AG09309 (cell line): Measurements from ENCODE around the gene OLA1.

ENCODE experiments used
- DNase-seq: peaks from one replicate; pipeline ENCODE4 v3.0.0-alpha.2; 2010; ENCODE audit warnings: low read depth
- H3K4me3 ChIP-seq: 2 replicates; pipeline ENCODE4 v1.5.1; 2011; ENCODE audit warnings: mild to moderate bottlenecking, low read depth, low read length, moderate library complexity; ENCODE audit not compliant: control insufficient read depth
- TF ChIP-seq, protein P1 (sequence below): IDR thresholded peaks from 2 replicates; pipeline ENCODE4 v1.5.1; 2011; ENCODE audit warnings: mild to moderate bottlenecking, low read depth, low read length, inconsistent platforms; ENCODE audit not compliant: insufficient read depth, control insufficient read depth; ENCODE audit errors: missing control alignments

The OLA1 gene

DNA sequence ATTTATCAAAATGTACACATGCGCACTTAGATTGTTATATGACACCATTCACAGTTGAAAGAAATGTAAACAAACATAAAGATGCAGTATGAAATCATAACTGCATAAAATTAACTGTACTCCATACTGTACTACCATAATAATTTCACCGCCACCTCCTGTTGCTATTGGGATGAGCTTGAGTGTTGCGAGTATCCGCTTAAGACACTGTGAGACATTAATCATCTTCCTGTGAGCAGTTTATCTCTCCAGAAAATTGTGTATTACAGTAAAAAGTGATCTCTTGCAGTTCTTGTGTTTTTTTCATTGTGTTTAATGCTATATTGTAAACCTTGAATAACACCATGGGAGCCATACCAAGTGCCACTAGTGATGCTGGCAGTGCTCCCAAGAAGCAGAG is 46.1 kb downstream of the OLA1 start:
- DNase-seq: no peak
- no peak overlapping the region for H3K4me3 ChIP-seq
- TF ChIP-seq, protein P1, sequence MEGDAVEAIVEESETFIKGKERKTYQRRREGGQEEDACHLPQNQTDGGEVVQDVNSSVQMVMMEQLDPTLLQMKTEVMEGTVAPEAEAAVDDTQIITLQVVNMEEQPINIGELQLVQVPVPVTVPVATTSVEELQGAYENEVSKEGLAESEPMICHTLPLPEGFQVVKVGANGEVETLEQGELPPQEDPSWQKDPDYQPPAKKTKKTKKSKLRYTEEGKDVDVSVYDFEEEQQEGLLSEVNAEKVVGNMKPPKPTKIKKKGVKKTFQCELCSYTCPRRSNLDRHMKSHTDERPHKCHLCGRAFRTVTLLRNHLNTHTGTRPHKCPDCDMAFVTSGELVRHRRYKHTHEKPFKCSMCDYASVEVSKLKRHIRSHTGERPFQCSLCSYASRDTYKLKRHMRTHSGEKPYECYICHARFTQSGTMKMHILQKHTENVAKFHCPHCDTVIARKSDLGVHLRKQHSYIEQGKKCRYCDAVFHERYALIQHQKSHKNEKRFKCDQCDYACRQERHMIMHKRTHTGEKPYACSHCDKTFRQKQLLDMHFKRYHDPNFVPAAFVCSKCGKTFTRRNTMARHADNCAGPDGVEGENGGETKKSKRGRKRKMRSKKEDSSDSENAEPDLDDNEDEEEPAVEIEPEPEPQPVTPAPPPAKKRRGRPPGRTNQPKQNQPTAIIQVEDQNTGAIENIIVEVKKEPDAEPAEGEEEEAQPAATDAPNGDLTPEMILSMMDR: no peak

DNA sequence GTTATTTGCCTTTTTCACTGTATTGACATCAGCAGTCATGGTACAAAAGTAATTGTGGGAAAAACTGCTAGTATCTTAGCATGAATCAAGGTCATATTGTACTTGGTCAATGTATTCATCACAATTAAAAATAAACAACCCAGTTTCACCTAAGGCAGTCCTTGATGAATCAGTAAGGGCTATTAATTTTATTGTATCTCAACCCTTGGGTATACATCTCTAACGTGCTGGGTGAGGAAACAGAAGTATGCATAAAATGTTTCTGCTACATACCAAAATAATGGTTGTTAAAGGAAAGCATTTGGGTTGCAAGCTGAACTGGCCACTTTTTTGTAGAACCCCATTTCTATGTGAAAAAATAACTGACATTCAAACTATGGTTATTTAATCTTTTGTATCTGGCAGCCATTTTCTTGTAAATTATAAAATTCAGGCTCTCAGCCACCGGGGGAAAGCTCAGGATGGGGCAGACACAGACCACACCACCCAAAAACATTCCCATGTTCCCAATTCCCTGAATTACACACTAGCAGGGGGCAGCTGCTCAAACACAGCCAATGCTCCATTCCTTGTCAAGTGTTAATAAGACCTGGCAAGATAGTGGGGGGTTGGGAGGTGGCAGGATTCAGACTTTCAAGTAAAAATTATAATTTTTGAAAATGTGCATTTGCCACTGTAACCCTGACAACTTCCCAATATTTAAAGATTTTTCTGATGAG is 49.3 kb downstream of the OLA1 start:
- H3K4me3 ChIP-seq: no peak overlapping the region
- TF ChIP-seq, protein P1: no peak
- DNase-seq: no peak

DNA sequence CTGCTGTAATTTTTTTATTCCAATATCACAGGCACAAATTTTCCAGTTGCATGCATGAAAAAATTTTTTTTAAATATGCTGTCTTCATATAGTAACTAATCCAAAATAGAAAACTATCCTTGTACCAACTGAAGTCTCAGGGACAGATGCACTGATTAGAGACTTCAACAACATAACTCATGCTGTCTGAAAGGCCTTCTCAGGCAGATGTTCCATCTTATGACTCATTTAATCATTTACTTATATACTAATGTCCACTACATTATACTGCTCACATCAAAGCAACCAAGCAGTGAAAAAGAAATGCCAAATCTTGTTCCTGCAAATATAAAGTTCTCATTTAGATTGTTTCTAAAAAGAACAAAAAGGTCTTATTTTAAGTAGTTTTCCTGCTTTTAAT is 53.1 kb downstream of the OLA1 start:
- TF ChIP-seq, protein P1: no peak
- no peak for DNase-seq
- H3K4me3 ChIP-seq: no peak overlapping the region

DNA sequence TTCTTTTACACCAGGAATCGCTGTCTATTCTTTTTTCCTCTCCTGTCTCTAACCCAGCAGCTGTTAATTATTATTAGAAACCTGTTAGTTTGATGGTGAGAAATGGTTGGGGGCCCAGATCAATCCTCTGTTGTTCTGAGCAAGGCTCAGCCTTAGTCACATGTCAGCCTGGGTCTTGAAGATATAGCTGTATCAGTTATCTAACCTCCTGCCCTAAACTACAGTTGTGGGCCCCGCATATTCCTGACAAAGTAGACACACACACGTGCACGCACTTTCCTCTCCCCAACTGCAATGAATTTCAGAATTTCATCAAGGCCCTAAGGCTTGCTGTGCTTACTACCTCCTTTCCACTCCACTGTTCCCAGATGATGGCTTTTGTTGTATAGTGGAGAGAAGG is 54.6 kb downstream of the OLA1 start:
- no peak for DNase-seq
- H3K4me3 ChIP-seq: no peak overlapping the region
- TF ChIP-seq, protein P1: no peak

DNA sequence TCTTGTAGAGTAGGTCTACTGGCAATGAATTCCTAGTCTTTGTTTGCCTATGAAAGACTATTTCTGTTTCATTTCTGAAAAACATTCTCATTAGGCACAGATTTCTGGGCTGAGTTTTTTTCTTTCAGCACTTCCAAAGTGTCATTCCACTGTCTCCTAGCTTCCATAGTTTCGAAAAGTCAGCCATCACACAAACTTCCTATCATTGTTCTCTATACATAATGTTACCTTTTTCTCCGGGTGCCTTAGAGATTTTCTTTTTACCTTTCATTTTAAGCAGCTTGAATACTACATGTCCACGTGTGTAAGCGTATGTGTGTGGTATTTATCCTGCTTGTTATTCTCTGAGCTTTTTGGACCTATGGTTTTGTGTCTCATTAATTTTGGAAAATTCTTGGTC is 55.7 kb downstream of the OLA1 start:
- no peak for DNase-seq
- no peak overlapping the region for H3K4me3 ChIP-seq
- TF ChIP-seq, protein P1: no peak

DNA sequence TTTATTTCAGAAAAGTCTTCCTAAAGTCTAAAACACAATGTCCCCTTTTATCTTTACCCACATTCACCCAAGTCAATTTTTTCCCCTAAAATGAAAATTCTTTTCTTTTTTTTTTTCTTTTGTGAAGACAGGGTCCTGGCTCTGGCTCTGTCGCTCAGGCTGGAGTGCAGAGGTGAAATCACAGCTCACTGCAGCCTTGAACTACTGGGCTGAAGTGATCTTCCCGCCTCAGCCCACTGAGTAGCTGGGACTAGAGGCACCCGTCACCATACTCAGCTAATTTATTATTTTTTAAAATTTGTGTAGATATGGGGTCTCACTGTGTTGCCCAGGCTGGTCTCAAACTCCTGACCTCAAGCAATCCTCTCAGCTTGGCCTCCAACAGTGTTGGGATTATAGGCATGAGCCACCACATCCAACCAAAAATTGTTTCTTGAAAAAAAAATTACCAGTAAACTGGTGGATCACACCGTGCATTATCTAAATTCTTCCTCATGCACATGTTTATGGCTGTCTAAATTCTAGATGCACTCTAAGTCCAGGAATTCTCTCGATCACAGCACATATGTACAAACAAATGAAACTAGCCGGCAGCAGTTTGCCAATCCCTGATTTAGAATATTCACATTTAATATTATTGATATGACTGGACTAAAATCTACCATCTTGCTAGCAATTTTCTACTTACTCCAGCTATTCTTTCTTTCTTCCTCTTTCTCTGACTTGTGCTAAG is 56.8 kb downstream of the OLA1 start:
- no peak overlapping the region for H3K4me3 ChIP-seq
- TF ChIP-seq, protein P1: no peak
- DNase-seq: no peak
